ENCODE measurements around the gene EXD1. TPM values are rescaled to one million over a fixed set of nuclear protein-coding genes. Genes with fewer than 3 reads are reported as not detected.
"Not testable (repeated sequence)": the region's sequence is repeated elsewhere in the genome, so short reads cannot be mapped to it uniquely, and the experiment has no call there.

The EXD1 gene
- total and polyA plus RNA-seq, 2 experiments from 2014 or later: not detected

DNA sequence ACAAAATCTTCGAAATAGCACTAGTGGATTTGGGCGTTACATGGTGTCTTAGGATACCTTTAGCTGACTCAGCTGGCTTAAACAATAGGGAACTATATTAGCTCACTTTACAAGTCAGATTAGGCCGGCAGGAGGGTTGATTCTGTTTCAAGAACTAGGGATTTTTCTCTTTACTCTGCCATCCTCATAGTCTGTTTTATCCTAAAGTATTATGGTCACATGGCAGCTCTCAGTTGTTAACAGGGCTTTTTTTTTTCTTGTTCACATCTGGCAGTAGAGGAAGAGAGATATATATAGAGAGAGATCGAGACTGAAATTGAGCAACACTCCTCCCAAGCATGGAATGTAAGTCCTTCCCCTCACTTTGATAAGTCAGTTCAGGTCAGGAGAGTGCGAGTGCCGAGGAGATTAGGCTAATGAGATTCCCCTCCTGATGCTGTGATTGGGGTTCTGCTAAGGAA lies 33.4 kb upstream of the EXD1 start:
- no peaks in the 10 kb centered on the region for H3K9me3 ChIP-seq (ENCODE audit: low read depth)
- H3K27me3 ChIP-seq: no peaks in the 10 kb centered on the region
- H3K36me3 ChIP-seq: peaks cover 12% of the 10 kb centered on the region
- H3K27ac ChIP-seq: peak overlapping the region; percentile 70
- peak; percentile 51 to 81 for DNase-seq (ENCODE audit: low read depth in 1 of 2, low spot score in 1 of 2)
- peaks cover 18% of the 10 kb centered on the region for H3K4me1 ChIP-seq (ENCODE audit: low read depth)
- TF ChIP-seq CTCF (IDR thresholded peaks at IDR 0.05; ENCODE audit: low read depth, low read length): no peak
- H3K4me3 ChIP-seq: no peak overlapping the region

DNA sequence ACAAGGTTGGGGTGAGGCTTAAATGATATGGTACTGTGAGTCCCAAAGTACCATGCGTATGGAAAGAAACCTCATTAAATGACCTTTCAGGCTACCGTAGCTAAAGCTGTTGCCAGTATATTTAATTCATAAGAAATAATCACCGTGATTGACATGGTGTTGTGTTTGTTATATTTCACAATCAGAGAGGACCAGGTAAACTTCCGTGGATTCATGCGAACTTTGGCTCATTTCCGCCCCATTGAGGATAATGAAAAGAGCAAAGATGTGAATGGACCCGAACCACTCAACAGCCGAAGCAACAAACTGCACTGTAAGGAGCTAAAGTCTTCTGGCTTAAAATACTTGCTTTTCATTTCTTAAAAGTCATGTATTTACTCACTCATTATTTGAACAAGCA lies 32.0 kb upstream of the EXD1 start:
- Histone ChIP-seq H3K27ac (peak overlapping the region; percentile 70), H3K4me3 (no peak overlapping the region), H3K4me1 (ENCODE audit: low read depth) (peaks cover 23% of the 10 kb centered on the region), H3K36me3 (peaks cover 21% of the 10 kb centered on the region), H3K27me3 (no peaks in the 10 kb centered on the region), H3K9me3 (ENCODE audit: low read depth) (no peaks in the 10 kb centered on the region)
- no peak for TF ChIP-seq CTCF (IDR thresholded peaks at IDR 0.05; ENCODE audit: low read depth, low read length)
- no peak for DNase-seq (ENCODE audit: low read depth in 1 of 2, low spot score in 1 of 2)

- not testable (repeated sequence) for DNase-seq (ENCODE audit: low read depth in 1 of 2, low spot score in 1 of 2); H3K27ac ChIP-seq; H3K27me3 ChIP-seq; H3K4me3 ChIP-seq; H3K9me3 ChIP-seq (ENCODE audit: low read depth)
- peaks cover 23% of the 10 kb centered on the region for H3K4me1 ChIP-seq (ENCODE audit: low read depth)
- peaks cover 18% of the 10 kb centered on the region for H3K36me3 ChIP-seq
Measured at GRCh38 chr15:41260924-41261323, 30.4 kb upstream of the EXD1 start.

GRCh38 chr15:41259546-41260189 lies 29.1 kb upstream of the EXD1 start:
- Histone ChIP-seq H3K27me3 (no peaks in the 10 kb centered on the region), H3K27ac (peak overlapping the region; percentile 74)

DNA sequence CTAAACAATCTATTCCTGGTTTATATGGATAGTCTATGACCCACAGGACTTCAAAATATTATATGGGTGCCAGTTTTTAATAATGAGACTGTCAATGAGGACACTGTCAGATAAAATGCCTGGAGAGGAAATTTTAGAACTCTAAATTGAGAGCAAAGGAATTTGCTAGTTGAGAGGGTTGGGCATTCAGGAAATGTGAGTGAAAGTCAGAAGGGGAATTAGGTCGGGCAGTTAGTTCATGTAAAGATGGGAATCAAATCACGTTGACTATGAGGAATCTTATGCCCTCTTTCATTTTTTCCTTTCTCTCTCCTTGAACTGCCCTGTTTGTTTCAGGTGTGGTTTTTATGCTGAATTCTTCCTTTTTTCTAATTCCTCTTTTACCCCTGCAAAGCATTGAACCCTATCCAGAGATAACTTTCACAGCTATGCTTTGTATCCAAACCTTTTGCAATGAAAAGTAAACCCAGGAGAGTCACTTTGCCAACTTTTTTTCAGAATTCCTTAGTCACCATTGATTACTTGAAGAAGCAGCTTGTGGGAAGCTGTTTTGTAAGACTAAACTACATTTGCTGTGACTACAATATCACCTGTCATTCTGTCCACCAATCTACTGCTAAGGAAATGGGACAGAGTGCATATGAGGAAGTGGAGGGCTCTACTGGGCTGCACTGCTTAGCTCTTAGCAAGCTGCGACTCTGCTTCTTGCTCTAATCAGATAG lies 28.4 kb upstream of the EXD1 start:
- Histone ChIP-seq H3K9me3 (ENCODE audit: low read depth) (no peaks in the 10 kb centered on the region), H3K36me3 (peaks cover 30% of the 10 kb centered on the region), H3K4me3 (no peak overlapping the region), H3K27ac (peak overlapping the region; percentile 74), H3K4me1 (ENCODE audit: low read depth) (peaks cover 19% of the 10 kb centered on the region), H3K27me3 (no peaks in the 10 kb centered on the region)
- peak; percentile 34 to 62 for DNase-seq (ENCODE audit: low read depth in 1 of 2, low spot score in 1 of 2)
- TF ChIP-seq CTCF (IDR thresholded peaks at IDR 0.05; ENCODE audit: low read depth, low read length): no peak

More at GRCh38 chr15:41259546-41260189, 29.1 kb upstream of the EXD1 start:
- no peak for DNase-seq (ENCODE audit: low read depth in 1 of 2, low spot score in 1 of 2)
- H3K36me3 ChIP-seq: peaks cover 25% of the 10 kb centered on the region
- no peak for TF ChIP-seq CTCF (IDR thresholded peaks at IDR 0.05; ENCODE audit: low read depth, low read length)
- no peaks in the 10 kb centered on the region for H3K9me3 ChIP-seq (ENCODE audit: low read depth)
- peaks cover 23% of the 10 kb centered on the region for H3K4me1 ChIP-seq (ENCODE audit: low read depth)
- no peak overlapping the region for H3K4me3 ChIP-seq

GRCh38 chr15:41256577-41257038 lies 26.1 kb upstream of the EXD1 start:
- peak in 1 of 2 donors; percentile 71 for DNase-seq (ENCODE audit: low read depth in 1 of 2, low spot score in 1 of 2)
- Histone ChIP-seq H3K9me3 (ENCODE audit: low read depth) (no peaks in the 10 kb centered on the region), H3K27me3 (no peaks in the 10 kb centered on the region), H3K36me3 (peaks cover 23% of the 10 kb centered on the region), H3K27ac (no peak overlapping the region), H3K4me3 (no peak overlapping the region), H3K4me1 (ENCODE audit: low read depth) (peaks cover 12% of the 10 kb centered on the region)
- no peak for TF ChIP-seq CTCF (IDR thresholded peaks at IDR 0.05; ENCODE audit: low read depth, low read length)

Data from cardiac muscle cell (in vitro differentiated cells and primary cell).